ENCODE results near the gene FGFR4.

GRCh38 chr5:177043114-177043513 is 43.6 kb upstream of the FGFR4 start:
- TF ChIP-seq CTCF (IDR thresholded peaks at IDR 0.05) = no peak
- no peak for TF ChIP-seq POLR2AphosphoS5 (IDR thresholded peaks at IDR 0.05; ENCODE audit: insufficient read depth in 1 of 2, low read depth in 1 of 2)
- no peak for TF ChIP-seq POLR2A (IDR thresholded peaks at IDR 0.05)
